Measurements from ENCODE around the gene MTTP. TPM values are rescaled to one million over a fixed set of nuclear protein-coding genes. Genes with fewer than 3 reads are reported as not detected.

The MTTP gene
- total RNA-seq, 2 donors from 2014 or later, result 0.11 to 0.42 TPM

GRCh38 chr4:99586322-99586721 is 11.7 kb downstream of the MTTP start:
- Histone ChIP-seq H3K9me3 (ENCODE audit: control insufficient read depth, low read length) (no peaks in the 10 kb centered on the region), H3K9ac (ENCODE audit: extremely low read depth, low read length, poor library complexity, severe bottlenecking) (no peak overlapping the region), H3K27ac (ENCODE audit: low read depth, low read length) (no peak overlapping the region), H3K4me1 (ENCODE audit: control insufficient read depth, insufficient read depth, low read length) (no peaks in the 10 kb centered on the region), H3K36me3 (ENCODE audit: control insufficient read depth, insufficient read depth, low read length) (no peaks in the 10 kb centered on the region), H3K27me3 (ENCODE audit: control insufficient read depth, insufficient read depth, low read length, poor library complexity, severe bottlenecking) (no peaks in the 10 kb centered on the region), H3K4me3 (ENCODE audit: low read length) (no peak overlapping the region)
- TF ChIP-seq, protein P1, sequence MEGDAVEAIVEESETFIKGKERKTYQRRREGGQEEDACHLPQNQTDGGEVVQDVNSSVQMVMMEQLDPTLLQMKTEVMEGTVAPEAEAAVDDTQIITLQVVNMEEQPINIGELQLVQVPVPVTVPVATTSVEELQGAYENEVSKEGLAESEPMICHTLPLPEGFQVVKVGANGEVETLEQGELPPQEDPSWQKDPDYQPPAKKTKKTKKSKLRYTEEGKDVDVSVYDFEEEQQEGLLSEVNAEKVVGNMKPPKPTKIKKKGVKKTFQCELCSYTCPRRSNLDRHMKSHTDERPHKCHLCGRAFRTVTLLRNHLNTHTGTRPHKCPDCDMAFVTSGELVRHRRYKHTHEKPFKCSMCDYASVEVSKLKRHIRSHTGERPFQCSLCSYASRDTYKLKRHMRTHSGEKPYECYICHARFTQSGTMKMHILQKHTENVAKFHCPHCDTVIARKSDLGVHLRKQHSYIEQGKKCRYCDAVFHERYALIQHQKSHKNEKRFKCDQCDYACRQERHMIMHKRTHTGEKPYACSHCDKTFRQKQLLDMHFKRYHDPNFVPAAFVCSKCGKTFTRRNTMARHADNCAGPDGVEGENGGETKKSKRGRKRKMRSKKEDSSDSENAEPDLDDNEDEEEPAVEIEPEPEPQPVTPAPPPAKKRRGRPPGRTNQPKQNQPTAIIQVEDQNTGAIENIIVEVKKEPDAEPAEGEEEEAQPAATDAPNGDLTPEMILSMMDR (conservative IDR thresholded peaks at IDR 0.05), result no peak
- DNase-seq, result no peak
- no peaks in the 10 kb centered on the region for H3K36me3 Mint-ChIP-seq (ENCODE audit: low read depth)
- WGBS, 2 experiments (ENCODE audit: insufficient coverage in 1 of 2, insufficient read length in 1 of 2), result 73 to 100% methylated on average over 1 to 2 of the region's 2 CpGs
- no peaks in the 10 kb centered on the region for H3K9me3 Mint-ChIP-seq
- no peak overlapping the region for H3K27ac Mint-ChIP-seq
- H3K27me3 Mint-ChIP-seq (ENCODE audit: insufficient read depth), result no peaks in the 10 kb centered on the region
- H3K4me3 Mint-ChIP-seq, result no peak overlapping the region
- no peaks in the 10 kb centered on the region for H3K4me1 Mint-ChIP-seq

DNA sequence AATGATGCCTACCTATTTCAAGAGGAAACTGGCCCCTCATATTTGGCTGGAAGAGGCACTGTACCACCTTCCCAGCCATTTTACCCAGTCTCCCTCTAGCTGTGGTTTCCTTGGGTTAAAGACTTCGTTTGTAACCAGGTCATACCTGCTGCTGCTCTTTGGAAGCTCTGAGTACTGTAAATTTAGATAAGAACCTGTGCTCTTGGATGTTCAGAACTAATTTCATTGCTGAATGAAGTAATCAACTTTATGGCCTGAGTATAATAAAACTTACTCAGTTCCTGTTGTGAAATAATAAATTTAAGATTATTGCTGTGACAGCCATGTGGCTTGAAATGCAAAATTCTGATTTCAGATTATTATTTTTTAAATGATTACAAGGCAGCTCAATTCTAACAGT is 12.2 kb downstream of the MTTP start:
- H3K27me3 Mint-ChIP-seq (ENCODE audit: insufficient read depth), result no peaks in the 10 kb centered on the region
- H3K4me3 Mint-ChIP-seq, result no peak overlapping the region
- TF ChIP-seq, protein P1 (conservative IDR thresholded peaks at IDR 0.05), result peak; percentile 22
- Histone ChIP-seq H3K27me3 (ENCODE audit: control insufficient read depth, insufficient read depth, low read length, poor library complexity, severe bottlenecking) (no peaks in the 10 kb centered on the region), H3K36me3 (ENCODE audit: control insufficient read depth, insufficient read depth, low read length) (no peaks in the 10 kb centered on the region), H3K4me1 (ENCODE audit: control insufficient read depth, insufficient read depth, low read length) (no peaks in the 10 kb centered on the region), H3K4me3 (ENCODE audit: low read length) (no peak overlapping the region), H3K9ac (ENCODE audit: extremely low read depth, low read length, poor library complexity, severe bottlenecking) (no peak overlapping the region), H3K9me3 (ENCODE audit: control insufficient read depth, low read length) (no peaks in the 10 kb centered on the region), H3K27ac (ENCODE audit: low read depth, low read length) (no peak overlapping the region)
- H3K9me3 Mint-ChIP-seq, result no peaks in the 10 kb centered on the region
- no peaks in the 10 kb centered on the region for H3K4me1 Mint-ChIP-seq
- WGBS, 2 experiments (ENCODE audit: insufficient coverage in 1 of 2, insufficient read length in 1 of 2), result 53% methylated on average over 1 of the region's 1 CpG; no CpG with 5 or more reads in 1 of the 2 experiments
- no peak for DNase-seq
- no peaks in the 10 kb centered on the region for H3K36me3 Mint-ChIP-seq (ENCODE audit: low read depth)
- no peak overlapping the region for H3K27ac Mint-ChIP-seq

GRCh38 chr4:99587309-99587708 is 12.7 kb downstream of the MTTP start:
- no peak overlapping the region for H3K9ac ChIP-seq (ENCODE audit: extremely low read depth, low read length, poor library complexity, severe bottlenecking)
- no peaks in the 10 kb centered on the region for H3K4me1 ChIP-seq (ENCODE audit: control insufficient read depth, insufficient read depth, low read length)
- Mint-ChIP-seq H3K4me3 (no peak overlapping the region), H3K4me1 (no peaks in the 10 kb centered on the region), H3K36me3 (ENCODE audit: low read depth) (no peaks in the 10 kb centered on the region), H3K27me3 (ENCODE audit: insufficient read depth) (no peaks in the 10 kb centered on the region), H3K9me3 (no peaks in the 10 kb centered on the region), H3K27ac (no peak overlapping the region)
- no peak overlapping the region for H3K27ac ChIP-seq (ENCODE audit: low read depth, low read length)
- no peak overlapping the region for H3K4me3 ChIP-seq (ENCODE audit: low read length)
- no peak for DNase-seq
- H3K36me3 ChIP-seq (ENCODE audit: control insufficient read depth, insufficient read depth, low read length), result no peaks in the 10 kb centered on the region
- no peaks in the 10 kb centered on the region for H3K27me3 ChIP-seq (ENCODE audit: control insufficient read depth, insufficient read depth, low read length, poor library complexity, severe bottlenecking)
- H3K9me3 ChIP-seq (ENCODE audit: control insufficient read depth, low read length), result no peaks in the 10 kb centered on the region
- TF ChIP-seq, protein P1 (conservative IDR thresholded peaks at IDR 0.05), result no peak

Measured in endodermal cell (in vitro differentiated cells).